ELF-1 (cell line): ENCODE measurements around the gene GP1BB.
A peak's percentile ranks its signal among the peaks of the same experiment; 100 is the strongest.
"Not testable (repeated sequence)": the region's sequence is repeated elsewhere in the genome, so short reads cannot be mapped to it uniquely, and the experiment has no call there.

ENCODE experiments used
- DNase-seq: peaks from one replicate; pipeline ENCODE4 v3.0.0-alpha.2; 2016; ENCODE audit warnings: low read depth, low spot score

Gene GP1BB

DNA sequence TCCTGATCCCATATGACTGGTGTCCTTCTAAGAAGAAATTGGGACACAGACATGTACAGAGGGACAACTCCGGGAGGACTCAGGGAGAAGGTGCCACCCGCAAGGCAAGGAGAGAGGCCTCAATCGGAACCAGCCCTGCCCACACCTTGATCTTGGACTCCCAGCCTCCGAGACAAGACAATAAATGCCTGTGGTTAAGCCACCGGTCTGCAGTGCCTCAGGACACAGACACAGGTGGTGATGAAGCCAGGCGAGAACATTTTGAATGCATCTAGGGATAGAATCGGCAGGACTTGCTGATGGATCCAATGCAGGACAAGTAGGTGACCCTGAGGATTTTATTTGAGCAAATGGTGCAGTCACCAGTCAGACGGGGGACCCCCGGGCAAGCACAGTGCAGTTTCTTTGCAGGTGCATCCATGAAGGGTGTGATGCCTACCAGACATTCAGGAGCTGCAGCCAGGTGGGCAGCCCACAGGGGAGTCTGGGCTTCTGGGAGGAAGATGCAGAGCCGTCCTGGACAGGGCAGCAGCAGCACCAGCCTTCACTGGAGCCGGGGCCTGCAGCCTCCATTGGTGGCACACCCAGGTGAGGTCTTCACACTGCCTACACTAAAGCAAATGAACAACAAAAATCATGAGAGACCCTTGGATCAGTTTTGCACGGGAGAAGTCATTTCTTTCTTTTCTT is 29.2 kb upstream of the GP1BB start:
- no peak for DNase-seq

DNA sequence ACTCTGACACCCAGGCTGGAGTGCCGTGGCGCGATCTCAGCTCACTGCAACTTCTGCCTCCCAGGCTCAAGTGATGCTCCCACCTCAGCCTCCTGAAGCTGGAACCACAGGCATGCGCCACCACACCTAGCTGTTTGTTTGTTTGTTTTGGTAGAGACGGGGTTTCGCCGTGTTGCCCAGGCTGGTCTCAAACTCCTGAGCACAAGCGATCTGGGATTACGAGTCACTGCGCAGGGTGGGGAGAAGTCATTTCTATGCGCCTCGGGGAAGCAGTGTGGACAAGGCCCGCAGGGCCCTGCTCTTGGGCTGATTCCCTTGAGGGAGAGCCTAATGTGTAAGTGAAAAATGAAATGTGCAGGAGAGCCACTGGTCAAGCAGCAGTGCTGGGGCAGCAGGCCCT is 28.6 kb upstream of the GP1BB start:
- no peak for DNase-seq

DNA sequence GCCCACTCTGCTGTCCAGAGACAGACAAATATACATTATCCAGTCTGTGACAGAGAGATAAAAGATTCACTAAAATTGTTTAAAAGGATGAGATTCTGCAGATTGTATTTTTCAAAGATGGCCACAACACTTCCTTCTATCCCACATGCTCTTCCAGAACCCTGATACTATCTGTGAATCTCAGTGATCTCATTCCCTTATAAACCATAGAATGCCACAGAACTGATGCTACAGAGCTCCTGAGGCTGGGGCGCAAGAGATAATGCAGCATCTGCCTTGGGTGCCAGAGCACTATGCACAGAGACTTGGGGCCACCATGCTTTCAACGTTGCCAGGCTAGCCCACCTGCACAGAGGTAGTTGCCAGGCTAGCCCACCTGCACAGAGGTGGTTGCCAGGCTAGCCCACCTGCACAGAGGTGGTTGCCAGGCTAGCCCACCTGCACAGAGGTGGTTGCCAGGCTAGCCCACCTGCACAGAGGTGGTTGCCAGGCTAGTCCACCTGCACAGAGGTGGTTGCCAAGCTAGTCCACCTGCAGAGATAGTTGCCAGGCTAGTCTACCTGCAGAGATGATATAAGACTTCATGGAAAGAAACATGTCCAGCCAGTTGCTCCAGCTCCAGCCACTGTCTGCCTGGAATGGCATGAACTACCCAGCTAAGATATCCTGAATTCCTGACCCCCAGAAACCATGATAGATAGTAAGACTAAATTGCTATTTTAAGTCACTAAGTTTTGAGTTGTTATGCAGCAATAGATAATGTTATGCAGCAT is 26.6 kb upstream of the GP1BB start:
- no peak for DNase-seq

DNA sequence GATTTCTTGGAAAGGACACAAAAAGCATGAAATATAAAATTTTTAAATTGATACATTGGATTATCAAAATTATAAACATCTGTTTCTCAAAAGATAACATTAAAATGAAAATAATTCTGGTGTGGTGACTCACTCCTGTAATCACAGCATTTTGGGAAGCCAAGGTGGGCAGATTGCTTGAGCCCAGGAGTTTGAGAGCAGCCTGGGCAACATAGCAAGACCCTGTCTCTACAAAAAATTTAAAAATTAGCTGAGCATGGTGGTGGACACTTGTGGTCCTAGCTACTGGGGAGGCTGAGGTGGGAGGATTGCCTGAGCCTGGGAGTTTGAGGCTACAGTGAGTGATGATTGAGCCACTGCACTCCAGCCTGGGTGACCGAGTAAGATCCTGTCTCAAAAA is 25.5 kb upstream of the GP1BB start:
- not testable (repeated sequence) for DNase-seq

DNA sequence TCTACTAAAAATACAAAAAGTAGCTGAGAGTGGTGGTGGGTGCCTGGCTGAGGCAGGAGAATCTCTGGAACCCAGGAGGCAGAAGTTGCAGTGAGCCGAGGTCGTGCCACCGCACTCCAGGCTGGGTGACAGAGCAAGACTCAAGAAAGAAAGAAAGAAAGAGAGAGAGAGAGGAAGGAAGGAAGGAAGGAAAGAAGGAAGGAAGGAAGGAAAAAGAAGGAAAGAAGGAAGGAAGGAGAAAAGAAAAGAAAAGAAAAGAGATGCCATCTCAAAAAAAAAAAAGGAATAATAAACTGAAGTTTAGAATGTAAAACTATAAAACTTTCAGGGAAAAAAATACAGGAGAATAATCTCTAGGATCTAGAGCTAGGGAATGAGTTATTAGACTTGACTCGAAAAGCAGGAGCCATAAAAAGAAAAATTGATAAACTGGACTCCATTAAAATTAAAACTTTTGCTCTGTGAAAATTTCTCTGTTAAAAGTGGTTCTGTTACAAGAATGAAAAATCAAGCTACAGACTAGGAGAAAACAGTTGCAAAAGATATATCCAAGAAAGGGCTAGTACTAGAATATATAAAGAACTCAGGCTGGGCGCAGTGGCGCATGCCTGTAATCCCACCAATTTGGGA is 22.4 kb upstream of the GP1BB start:
- no peak for DNase-seq

DNA sequence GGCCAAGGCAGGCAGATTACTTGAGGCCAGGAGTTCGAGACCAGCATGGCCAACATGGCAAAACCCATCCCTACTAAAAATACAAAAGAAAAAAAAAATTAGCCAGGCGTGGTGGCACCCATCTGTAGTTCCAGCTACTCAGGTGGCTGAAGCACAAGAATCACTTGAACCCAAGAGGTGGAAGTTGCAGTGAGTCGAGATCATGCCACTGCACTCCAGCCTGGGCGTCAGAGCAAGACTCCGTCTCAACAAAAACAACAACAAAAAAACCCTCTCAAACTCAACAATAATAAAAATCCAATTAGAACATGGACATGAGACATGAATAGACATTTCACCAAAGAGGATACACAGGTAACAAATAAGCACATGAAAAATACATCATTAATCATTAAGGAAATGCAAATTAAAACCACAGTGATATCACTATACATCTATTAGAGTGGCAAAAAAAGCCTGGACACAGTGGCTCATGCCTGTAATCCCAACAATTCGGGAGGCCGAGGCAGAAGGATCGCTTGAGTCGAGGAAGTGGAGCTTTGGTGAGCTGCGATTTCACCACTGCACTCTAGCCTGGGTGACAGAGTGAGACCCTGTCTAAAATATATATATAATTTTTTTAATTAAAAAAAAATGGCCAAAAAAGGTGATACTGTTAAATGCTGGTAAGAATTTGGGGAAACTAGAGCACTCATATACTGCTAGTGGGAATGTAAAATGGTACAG is 21.8 kb upstream of the GP1BB start:
- no peak for DNase-seq

DNA sequence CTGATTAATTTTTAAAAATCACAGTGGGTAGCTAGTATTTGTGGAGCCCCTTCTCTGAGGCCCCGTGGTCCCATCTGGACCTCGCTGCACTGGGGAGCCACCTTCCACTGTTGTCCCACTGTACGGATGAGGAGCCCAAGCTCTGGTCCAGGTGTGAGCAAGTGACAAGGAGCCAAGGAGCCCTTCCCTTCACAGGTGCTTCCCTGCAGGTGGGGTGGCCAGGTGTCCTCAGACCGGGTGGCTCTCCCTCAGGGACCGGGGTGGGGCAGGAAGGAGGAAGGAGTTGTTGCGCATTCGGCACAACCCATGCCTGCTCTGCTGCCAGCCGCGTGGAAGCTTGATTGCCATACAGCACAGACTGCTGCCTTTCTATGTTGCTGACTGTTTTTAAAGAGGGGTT is 19.5 kb upstream of the GP1BB start:
- DNase-seq, result no peak

DNA sequence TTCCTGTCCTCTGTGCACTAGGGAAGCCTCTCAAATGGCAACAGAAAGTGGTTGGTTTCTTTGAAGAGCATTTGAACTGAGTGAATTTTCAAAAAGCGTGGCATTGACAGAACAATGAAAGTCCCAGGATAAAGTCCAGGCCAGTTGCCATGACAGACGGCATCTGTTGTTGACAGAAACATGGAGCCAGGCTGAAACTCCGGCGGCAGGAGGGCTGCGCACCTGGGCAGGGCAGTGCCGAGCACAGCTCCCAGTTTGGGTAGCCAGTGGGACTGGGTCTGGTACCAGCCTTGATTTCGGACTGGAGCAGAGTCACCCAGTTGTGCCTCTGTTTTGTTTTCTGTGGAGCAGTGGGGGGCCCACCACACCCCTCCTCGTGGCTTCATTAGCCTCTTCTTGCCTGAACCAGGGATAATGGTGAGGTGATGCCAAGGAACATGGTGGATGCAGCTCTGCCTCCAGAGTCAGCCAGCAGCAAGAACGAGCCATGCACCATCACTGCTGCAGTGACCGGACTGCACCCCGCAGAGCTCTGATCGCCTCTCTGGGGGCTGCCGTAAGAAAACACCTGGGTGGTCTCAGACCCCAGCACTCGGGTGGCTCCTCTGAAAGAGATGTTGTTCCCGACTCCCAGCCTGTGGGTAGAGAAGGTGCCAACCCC is 18.9 kb upstream of the GP1BB start:
- no peak for DNase-seq

DNA sequence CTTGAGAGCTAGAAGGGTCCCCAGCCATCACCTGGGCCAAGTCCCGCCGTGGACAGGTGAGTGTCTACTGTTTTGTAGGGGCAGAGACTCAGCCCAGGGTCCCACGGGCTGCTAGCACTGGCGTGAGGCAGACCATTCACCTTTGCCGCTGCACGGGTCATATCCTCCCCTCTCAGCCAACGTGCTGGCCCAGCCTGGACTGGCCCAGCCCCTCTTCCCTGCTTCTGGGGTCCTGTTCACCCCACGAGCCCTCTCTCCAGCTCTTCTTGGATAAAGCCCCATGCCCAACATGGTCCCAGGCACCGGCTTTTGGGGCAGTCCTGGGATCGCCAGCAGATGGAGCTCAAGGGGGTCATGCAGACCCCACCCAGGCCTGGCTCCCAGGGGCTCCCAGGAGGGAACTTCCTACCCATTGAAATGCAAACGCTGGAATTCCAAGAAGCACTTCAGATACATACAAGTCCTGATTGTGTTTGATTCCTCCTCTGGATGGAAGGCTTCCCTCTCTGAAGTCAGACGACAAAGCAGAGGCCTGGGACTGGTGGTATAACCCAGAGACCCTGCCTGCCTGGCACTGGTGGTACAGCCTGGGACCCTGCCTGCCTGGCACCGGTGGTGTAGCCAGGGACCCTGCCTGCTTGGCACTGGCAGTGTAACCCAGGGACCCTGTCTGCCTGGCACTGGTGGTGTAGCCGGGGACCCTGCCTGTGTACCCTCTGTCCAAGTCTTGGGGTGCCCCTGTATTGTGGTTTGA is 18.0 kb upstream of the GP1BB start:
- peak; percentile 94 for DNase-seq

DNA sequence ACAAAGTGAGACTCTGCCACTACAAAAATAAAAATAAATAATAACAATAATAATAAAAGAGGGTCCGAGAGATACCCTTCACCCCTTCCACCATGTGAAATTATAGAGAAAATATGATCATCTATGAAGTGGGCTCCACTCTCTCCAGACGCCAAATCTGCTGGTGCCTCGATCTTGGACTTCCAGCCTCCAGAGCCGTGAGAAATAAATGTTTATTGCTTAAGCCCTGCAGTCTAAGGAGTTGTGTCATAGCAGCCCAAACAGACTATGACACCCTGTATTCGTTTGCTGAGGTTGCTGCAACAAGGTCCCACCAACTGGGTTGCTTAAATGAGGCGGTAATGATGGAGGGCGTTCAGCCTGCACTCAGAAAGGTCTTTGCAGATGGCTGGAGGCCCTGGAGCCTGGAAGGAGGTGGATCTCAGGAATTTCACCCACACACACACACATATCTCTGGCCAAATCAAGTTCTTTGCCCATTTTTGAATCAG is 16.6 kb upstream of the GP1BB start:
- no peak for DNase-seq

DNA sequence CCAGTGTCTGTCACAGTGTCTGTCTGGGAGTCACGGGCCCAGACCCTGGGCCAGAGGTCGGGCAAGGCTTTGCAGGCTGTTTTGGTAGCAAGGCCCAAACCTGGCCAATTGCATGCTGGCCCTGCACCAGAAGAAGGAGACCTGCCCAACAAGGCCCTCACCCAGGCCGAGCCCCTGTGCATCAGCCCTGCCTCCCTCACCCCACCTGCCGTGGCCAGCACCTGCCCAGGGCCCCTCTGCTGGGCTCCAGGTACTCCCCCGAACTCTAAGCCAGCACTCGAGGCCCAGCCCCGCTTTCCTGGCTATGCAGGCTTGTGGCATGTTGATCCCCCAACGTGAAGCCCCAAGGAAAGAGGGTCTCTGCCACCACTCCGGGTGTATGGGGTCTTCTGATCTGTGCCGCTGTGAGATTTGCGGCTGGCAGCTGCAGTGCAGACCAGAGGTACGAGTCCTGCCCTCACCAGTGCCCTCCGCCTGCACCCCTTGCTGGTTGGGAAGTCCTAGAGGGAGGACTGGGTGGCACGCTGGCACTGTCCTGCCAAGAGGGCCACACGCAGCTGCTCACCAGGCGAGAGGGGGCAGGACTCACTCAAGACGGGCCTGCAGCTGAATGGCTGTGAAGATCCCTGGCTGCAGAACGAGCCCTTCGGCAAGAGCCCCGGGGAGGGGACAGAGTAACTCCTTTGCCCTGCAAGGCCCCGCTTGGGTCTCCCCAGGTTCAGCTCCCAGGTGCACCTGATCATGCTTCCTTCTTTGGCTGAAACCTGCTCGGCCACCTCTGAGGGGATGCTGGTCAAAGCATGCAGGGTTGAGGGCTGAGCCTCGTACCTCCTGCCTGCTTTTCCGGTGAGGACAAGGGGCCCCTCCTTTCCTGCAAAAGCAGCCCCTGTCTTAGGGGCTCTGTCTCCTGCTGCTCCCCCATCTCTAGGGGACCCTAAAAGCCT is 15.7 kb upstream of the GP1BB start:
- no peak for DNase-seq

DNA sequence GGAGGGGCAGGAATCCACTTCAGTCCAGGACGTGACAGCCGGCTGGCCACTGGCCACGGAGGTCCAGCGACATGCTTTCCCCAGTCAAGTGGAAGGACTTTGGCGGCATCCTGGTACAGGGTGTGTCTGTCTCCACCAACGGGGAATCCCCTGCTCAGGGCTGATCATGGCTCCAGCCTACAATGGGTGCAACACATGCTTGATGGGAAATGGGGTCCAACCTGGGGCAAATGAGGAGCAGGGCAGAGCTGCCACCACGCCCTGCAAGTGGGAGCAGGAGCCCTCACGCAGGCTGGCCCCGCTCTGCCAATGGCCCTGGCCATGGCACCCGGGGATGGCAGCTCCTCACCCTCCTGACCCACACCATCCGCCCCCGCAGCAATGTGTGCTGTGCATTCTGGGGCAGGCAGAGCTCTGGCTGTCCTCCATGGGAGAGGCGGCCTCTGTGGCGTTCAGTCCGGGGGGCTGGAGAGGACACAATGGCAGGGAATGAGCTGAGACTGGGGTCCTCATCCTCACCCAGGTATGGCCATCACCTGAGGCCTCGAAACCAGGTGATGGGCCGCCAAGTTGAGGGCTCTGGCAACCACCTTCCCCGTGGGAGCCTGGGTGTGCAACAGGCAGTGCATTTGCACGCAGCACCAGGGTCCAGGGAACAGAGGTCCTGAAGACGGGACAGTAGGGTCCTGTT is 14.9 kb upstream of the GP1BB start:
- DNase-seq, result no peak

DNA sequence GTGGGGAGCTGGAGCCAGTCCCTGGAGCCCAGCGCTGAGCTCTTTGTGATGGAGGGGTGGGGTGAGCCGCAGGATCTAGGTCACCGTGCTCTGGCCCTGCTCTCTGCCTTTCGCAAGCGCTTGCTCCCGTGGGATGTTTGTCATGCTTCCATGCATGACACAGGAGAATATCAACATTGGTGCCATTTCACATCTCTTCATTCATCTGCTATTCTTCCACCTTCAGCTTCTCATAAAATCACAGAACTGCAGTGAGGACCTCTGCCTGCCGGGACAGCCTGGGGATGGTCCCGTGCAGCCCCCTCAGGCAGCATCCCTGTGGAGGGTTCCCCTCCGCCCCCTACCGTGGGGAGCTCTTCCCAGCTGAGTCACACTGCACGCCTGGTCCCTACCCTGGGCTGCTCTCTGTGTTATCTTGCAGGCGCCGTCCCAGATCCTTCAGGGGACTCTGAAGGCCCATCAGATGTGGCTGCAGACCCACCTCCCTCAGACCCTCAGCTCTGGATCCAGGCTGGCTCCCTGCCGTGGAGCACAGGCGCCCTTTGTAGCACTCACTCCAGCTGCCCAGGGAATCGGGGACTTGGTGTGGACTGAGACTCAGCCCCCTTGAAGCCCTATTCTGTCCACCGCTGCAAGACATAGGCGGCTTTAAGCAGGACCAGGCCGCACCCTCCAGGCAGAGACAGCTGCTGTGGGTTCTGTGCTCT is 14.1 kb upstream of the GP1BB start:
- DNase-seq, result peak; percentile 32

DNA sequence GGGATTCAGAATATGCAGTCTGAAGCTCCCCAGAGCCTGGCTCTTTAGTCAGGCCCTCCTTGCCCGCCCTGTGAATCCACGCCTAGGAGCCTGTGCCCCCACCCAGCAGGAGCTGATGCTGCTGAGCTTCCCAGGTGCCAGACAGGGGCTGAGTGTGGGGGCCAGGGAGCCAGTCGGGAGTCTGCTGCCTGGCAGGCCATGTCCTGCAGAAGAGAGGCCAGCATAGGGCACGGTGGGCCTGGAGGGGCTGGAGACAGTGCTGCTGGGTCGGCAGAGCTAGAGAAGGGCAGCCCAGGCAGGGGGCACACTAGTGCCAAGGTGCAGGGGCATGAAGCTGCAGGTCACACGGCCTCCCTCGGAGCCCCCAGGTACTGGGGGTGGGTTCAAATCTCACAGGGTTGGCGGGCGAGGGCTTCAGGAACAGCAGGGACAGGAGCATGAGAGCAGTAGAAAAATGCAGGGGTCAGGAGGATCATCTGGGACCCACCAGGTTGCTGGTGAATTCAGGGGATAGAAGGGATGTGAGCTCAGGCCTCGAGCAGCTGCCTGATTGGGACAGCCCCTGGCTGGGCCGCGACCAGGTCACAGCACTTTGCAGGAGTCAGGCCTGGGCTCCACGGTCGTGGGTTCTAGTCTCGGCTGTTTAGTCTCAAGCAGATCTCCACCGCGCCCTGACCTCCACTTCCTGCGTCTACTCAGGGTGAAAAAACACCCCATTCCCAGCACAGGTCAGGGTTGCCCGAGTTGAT is 13.1 kb upstream of the GP1BB start:
- DNase-seq, result peak; percentile 1

DNA sequence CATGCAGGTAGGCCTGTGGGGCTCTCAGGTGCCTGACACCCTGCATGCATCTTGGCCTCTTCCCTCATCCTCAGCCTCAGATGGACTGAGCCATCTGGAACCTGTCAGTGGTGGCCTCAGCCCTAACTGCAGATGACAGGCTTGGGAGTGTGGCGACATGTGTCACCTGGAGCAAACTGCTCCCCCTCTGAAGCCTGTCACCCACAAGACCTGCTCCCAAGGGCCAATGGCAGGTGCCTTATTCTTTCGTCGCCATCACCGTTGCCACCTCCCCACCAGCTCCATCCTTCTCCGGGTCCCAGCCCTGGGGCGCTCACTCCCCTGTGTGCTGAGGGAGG is 12.6 kb upstream of the GP1BB start:
- DNase-seq, result no peak

DNA sequence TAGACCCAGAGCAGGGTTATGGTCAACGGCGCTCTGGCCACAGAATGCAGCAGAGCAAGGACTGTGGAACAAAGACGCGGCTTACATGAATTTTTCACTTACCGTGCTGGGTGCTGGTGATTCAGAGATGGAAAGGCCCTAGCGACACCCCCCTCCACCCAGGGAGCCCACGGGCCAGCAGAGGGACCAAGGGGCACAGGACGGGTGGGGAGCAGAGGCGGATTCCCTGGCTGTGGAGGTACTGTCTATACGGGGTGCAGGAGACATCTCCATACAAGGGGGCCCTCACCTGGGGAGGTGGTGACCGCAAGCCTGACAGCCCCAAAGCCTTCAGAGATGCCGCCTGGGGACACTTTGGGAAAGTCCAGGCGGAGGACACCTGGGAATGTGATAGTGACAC is 10.1 kb upstream of the GP1BB start:
- DNase-seq, result no peak

DNA sequence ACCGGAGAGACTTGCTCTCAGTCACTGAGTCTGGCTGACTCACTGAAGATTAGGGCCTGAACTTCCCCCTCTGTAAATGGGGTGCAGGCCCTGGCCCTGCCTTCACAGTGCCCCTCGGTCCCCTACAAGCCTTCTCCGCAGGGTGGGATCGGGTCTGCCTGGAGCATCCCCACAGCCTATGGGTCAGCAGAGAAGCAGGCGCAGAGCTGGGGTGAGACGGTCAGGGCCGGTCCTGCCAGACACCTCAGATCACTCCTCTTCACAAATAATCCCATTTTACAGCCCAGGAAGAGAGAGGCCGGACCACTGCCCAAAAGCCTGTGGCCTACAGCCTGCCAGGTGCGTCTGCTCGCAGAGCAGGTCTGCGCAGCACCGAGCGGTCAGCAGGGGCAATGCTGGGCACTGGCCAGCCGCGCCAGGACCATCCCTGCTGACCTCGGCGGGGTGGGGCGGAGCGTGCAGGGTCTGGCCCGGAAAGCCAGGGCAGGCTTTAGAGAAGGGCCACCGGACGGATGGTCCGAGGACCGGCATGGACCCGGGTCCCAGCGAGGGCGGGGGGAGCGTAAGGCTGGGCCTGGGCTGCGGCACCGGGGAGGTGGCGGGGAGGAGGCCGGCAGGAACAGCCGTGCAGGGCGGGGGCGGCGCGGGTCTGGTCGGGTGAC is 9.6 kb upstream of the GP1BB start:
- DNase-seq, result no peak
